IMR-90 (cell line): Measurements from ENCODE around the gene ITIH2. TPM values are rescaled to one million over a fixed set of nuclear protein-coding genes. Genes with fewer than 3 reads are reported as not detected.

ENCODE experiments used
- ATAC-seq: fragments of 200-7000 bp; cut with Tn5 transposase; 2 replicates; pipeline ENCODE4 v1.9.1; 2020; ENCODE audit warnings: low read depth, mild to moderate bottlenecking, moderate library complexity
- BruUV-seq: library from RNA; stranded (reverse); fragments of 400-500 nt; replicated peaks from 2 replicates; lab custom pipeline; 2021; lab: Mats Ljungman, UMichigan
- CTCF ChIA-PET: fragments of 300-600 bp; formaldehyde crosslinking; extraction: SDS; loops from one replicate; lab custom pipeline; 2021; ENCODE audit warnings: antibody characterized with exemption; lab: Yijun Ruan, JAX
- POLR2A ChIA-PET: fragments of 300-600 bp; sonication (Branson Sonifier 250); formaldehyde crosslinking; loops from one replicate; lab custom pipeline; 2022; ENCODE audit warnings: antibody characterized with exemption; ENCODE audit not compliant: unreplicated experiment; lab: Charles Lee
- DNase-seq: peaks from one replicate; pipeline ENCODE4 v3.0.0; 2013
- H2AFZ ChIP-seq: replicated peaks from 2 replicates; pipeline ENCODE3; 2013; ENCODE audit warnings: low read length, mild to moderate bottlenecking; ENCODE audit not compliant: poor library complexity
- H2AK5ac ChIP-seq: 2 replicates; pipeline ENCODE4 v1.6.1; 2013; ENCODE audit warnings: low read depth, low read length, inconsistent platforms
- H2AK9ac ChIP-seq: replicated peaks from 2 replicates; pipeline ENCODE3; 2013; ENCODE audit warnings: mild to moderate bottlenecking, low read depth, low read length, moderate library complexity; ENCODE audit not compliant: poor library complexity
- H2BK120ac ChIP-seq: 2 replicates; pipeline ENCODE4 v1.6.1; 2013; ENCODE audit warnings: low read depth, low read length, inconsistent platforms
- H2BK15ac ChIP-seq: 3 replicates; pipeline ENCODE4 v1.6.1; 2013; ENCODE audit warnings: low read depth, low read length, inconsistent platforms
- H2BK20ac ChIP-seq: 2 replicates; pipeline ENCODE4 v1.6.1; 2013; ENCODE audit warnings: low read depth, mild to moderate bottlenecking, inconsistent platforms, low read length, moderate library complexity
- H2BK5ac ChIP-seq: 2 replicates; pipeline ENCODE4 v1.6.1; 2013; ENCODE audit warnings: mild to moderate bottlenecking, low read depth, low read length, inconsistent platforms; ENCODE audit not compliant: poor library complexity, severe bottlenecking
- H3K14ac ChIP-seq: replicated peaks from 2 replicates; pipeline ENCODE4 v1.6.1; 2013; ENCODE audit warnings: low read depth, low read length, inconsistent platforms
- H3K18ac ChIP-seq: 2 replicates; pipeline ENCODE4 v1.6.1; 2013; ENCODE audit warnings: low read depth, low read length, control low read depth
- H3K23ac ChIP-seq: 2 replicates; pipeline ENCODE4 v1.6.1; 2013; ENCODE audit warnings: low read depth, low read length, inconsistent platforms
- H3K27ac ChIP-seq: 2 replicates; pipeline ENCODE4 v1.5.1; 2013; ENCODE audit warnings: mild to moderate bottlenecking, control low read depth, low read length; ENCODE audit not compliant: insufficient read depth
- H3K27me3 ChIP-seq: 2 replicates; pipeline ENCODE4 v1.6.1; 2013; ENCODE audit warnings: low read length; ENCODE audit not compliant: control insufficient read depth, insufficient read depth
- H3K36me3 ChIP-seq: 2 replicates; pipeline ENCODE4 v1.6.1; 2013; ENCODE audit warnings: low read length, mixed read lengths; ENCODE audit not compliant: control insufficient read depth, insufficient read depth
- H3K4ac ChIP-seq: 2 replicates; pipeline ENCODE4 v1.6.1; 2013; ENCODE audit warnings: low read depth, low read length, inconsistent platforms
- H3K4me1 ChIP-seq: 2 replicates; pipeline ENCODE4 v1.6.1; 2013; ENCODE audit warnings: low read length, mixed read lengths; ENCODE audit not compliant: control insufficient read depth, insufficient read depth
- H3K4me2 ChIP-seq: 2 replicates; pipeline ENCODE4 v1.6.1; 2013; ENCODE audit warnings: low read depth, mild to moderate bottlenecking, control low read depth, low read length, moderate library complexity
- H3K4me3 ChIP-seq: 2 replicates; pipeline ENCODE4 v1.5.1; 2013; ENCODE audit warnings: low read depth, mild to moderate bottlenecking, control low read depth, low read length, moderate library complexity; ENCODE audit not compliant: insufficient read depth
- H3K56ac ChIP-seq: 2 replicates; pipeline ENCODE4 v1.6.1; 2013; ENCODE audit warnings: low read length, inconsistent platforms; ENCODE audit not compliant: insufficient read depth; ENCODE audit errors: extremely low read depth
- H3K79me1 ChIP-seq, 2 experiments: 2 replicates each; pipeline ENCODE4 v1.6.1; 2013; ENCODE audit warnings: low read length in 2 of 2, inconsistent platforms in 1 of 2, low read depth in 1 of 2
- H3K9ac ChIP-seq: 2 replicates; pipeline ENCODE4 v1.6.1; 2013; ENCODE audit warnings: low read depth, low read length, control low read depth
- H3K9me1 ChIP-seq: 2 replicates; pipeline ENCODE4 v1.6.1; 2013; ENCODE audit warnings: low read length, inconsistent platforms; ENCODE audit not compliant: insufficient read depth
- H3K9me3 ChIP-seq: 2 replicates; pipeline ENCODE4 v1.6.1; 2013; ENCODE audit warnings: low read length; ENCODE audit not compliant: control insufficient read depth, insufficient read depth
- H4K20me1 ChIP-seq: 2 replicates; pipeline ENCODE4 v1.6.1; 2013; ENCODE audit warnings: low read length, inconsistent platforms; ENCODE audit not compliant: insufficient read depth
- H4K5ac ChIP-seq: 2 replicates; pipeline ENCODE4 v1.6.1; 2013; ENCODE audit warnings: mild to moderate bottlenecking, low read depth, low read length, control low read depth
- H4K8ac ChIP-seq, 2 experiments: 2 replicates each; pipeline ENCODE4 v1.6.1; 2013; ENCODE audit warnings: low read depth in 2 of 2, low read length in 2 of 2, control low read depth in 1 of 2, inconsistent platforms in 1 of 2
- H4K91ac ChIP-seq: 2 replicates; pipeline ENCODE4 v1.6.1; 2013; ENCODE audit warnings: low read depth, low read length, inconsistent platforms; ENCODE audit not compliant: insufficient read depth
- BHLHE40 ChIP-seq: fragments of 150-350 bp; IDR thresholded peaks from 2 replicates; pipeline ENCODE4 v1.6.1; 2016; ENCODE audit warnings: mild to moderate bottlenecking, low read depth, low read length
- CEBPB ChIP-seq: IDR thresholded peaks from 2 replicates; pipeline ENCODE4 v1.6.1; 2012; ENCODE audit warnings: low read depth, low read length, improper control_type of control experiment
- CHD1 ChIP-seq: IDR thresholded peaks from 2 replicates; pipeline ENCODE4 v1.6.1; 2012; ENCODE audit warnings: low read depth, low read length, improper control_type of control experiment
- MXI1 ChIP-seq: IDR thresholded peaks from 2 replicates; pipeline ENCODE4 v1.6.1; 2012; ENCODE audit warnings: low read depth, mild to moderate bottlenecking, low read length, moderate library complexity, borderline replicate concordance
- RCOR1 ChIP-seq: IDR thresholded peaks from 2 replicates; pipeline ENCODE4 v1.6.1; 2012; ENCODE audit warnings: mild to moderate bottlenecking, low read length, improper control_type of control experiment; ENCODE audit not compliant: insufficient replicate concordance
- RFX5 ChIP-seq: IDR thresholded peaks from 2 replicates; pipeline ENCODE4 v1.8.0; 2012; ENCODE audit warnings: low read depth, mild to moderate bottlenecking, low read length, moderate library complexity
- SMC3 ChIP-seq: fragments of 150-350 bp; IDR thresholded peaks from 2 replicates; pipeline ENCODE4 v1.6.1; 2016; ENCODE audit warnings: low read depth, mild to moderate bottlenecking, antibody characterized with exemption, low read length, moderate library complexity
- WGBS, 2 experiments: methylation state at CpG; one replicate each; pipeline versions ENCODE4 v1.1.5 to v1.1.7; 2013; ENCODE audit warnings: missing lambda C conversion rate in 2 of 2; ENCODE audit not compliant: insufficient read length in 1 of 2; ENCODE audit errors: extremely low coverage in 2 of 2; 5-methylcytosine and 5-hydroxymethylcytosine counted together
- dilution Hi-C: fragments of 300-500 bp; cut with HindIII; formaldehyde crosslinking; loops from one replicate; pipeline ENCODE4 v1.14.3; 2018; ENCODE audit warnings: low sequenced_read_pairs; ENCODE audit not compliant: unreplicated experiment
- in situ Hi-C: fragments of 300-500 bp; cut with MboI; formaldehyde crosslinking; loops from 3 replicates; pipeline ENCODE4 v1.14.3; 2019; ENCODE audit warnings: low sequenced_read_pairs, inconsistent platforms, mixed read lengths
- intact Hi-C: fragments of 100-400 bp; cut with micrococcal nuclease; formaldehyde crosslinking; loops from 2 replicates; pipeline ENCODE4 v1.10.0; 2022
- polyA plus RNA-seq, 3 experiments: library from polyadenylated mRNA; depleted of rRNA; stranded (reverse); fragments of >200 nt; gene quantifications; 2 replicates each; pipeline ENCODE4 v1.2.3, GENCODE V29; 2012; ENCODE audit warnings: low replicate concordance in 1 of 3
- total RNA-seq: library from RNA; depleted of rRNA; stranded (reverse); fragments of >200 nt; gene quantifications from 2 replicates; pipeline ENCODE4 v1.2.3, GENCODE V29; 2012
- TF ChIP-seq, protein P1 (sequence below): conservative IDR thresholded peaks from 2 replicates; pipeline ENCODE4 v1.5.1; 2012; ENCODE audit warnings: mild to moderate bottlenecking, low read depth, low read length, improper control_type of control experiment

ITIH2 gene
- total and polyA plus RNA-seq, 2 of the 4 experiments (the other 2 are of a cell fraction): not detected

GRCh38 chr10:7702288-7702812 is 766 bp upstream of the ITIH2 start:
- no peak overlapping the region for H3K56ac ChIP-seq
- H3K27ac ChIP-seq: no peak overlapping the region
- no peak overlapping the region for H4K8ac ChIP-seq
- no TSS peak for BruUV-seq
- no peak for ATAC-seq
- TF ChIP-seq SMC3 (no peak), CEBPB (no peak), RCOR1 (no peak), BHLHE40 (no peak), MXI1 (no peak), CHD1 (no peak), RFX5 (no peak)
- TF ChIP-seq, protein P1, sequence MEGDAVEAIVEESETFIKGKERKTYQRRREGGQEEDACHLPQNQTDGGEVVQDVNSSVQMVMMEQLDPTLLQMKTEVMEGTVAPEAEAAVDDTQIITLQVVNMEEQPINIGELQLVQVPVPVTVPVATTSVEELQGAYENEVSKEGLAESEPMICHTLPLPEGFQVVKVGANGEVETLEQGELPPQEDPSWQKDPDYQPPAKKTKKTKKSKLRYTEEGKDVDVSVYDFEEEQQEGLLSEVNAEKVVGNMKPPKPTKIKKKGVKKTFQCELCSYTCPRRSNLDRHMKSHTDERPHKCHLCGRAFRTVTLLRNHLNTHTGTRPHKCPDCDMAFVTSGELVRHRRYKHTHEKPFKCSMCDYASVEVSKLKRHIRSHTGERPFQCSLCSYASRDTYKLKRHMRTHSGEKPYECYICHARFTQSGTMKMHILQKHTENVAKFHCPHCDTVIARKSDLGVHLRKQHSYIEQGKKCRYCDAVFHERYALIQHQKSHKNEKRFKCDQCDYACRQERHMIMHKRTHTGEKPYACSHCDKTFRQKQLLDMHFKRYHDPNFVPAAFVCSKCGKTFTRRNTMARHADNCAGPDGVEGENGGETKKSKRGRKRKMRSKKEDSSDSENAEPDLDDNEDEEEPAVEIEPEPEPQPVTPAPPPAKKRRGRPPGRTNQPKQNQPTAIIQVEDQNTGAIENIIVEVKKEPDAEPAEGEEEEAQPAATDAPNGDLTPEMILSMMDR: no peak
- no peak overlapping the region for H4K91ac ChIP-seq
- no peaks in the 10 kb centered on the region for H3K36me3 ChIP-seq
- H4K5ac ChIP-seq: no peak overlapping the region
- H3K23ac ChIP-seq: no peak overlapping the region
- ChIA-PET CTCF (no interaction called here), POLR2A (no interaction called here)
- intact Hi-C loops: no loop called here
- H2AK5ac ChIP-seq: no peak overlapping the region
- H2BK20ac ChIP-seq: no peak overlapping the region
- no CpG with 5 or more reads among the region's 4 CpGs for WGBS, 2 experiments
- dilution Hi-C loops: no loop called here
- in situ Hi-C loops: no loop called here
- DNase-seq: no peak
- no peak overlapping the region for H3K4me2 ChIP-seq
- H2AFZ ChIP-seq: no peak overlapping the region
- no peaks in the 10 kb centered on the region for H3K79me1 ChIP-seq
- no peak overlapping the region for H3K4me3 ChIP-seq
- H3K4ac ChIP-seq: no peak overlapping the region
- no peaks in the 10 kb centered on the region; the same call in 1 of the 2 replicates for H3K27me3 ChIP-seq
- H3K9me1 ChIP-seq: no peaks in the 10 kb centered on the region
- H4K20me1 ChIP-seq: no peaks in the 10 kb centered on the region
- H2BK15ac ChIP-seq: no peak overlapping the region
- no peak overlapping the region for H3K9ac ChIP-seq
- H2BK120ac ChIP-seq: no peak overlapping the region
- H3K18ac ChIP-seq: no peak overlapping the region
- H2BK5ac ChIP-seq: no peak overlapping the region
- H3K4me1 ChIP-seq: no peaks in the 10 kb centered on the region
- H2AK9ac ChIP-seq: no peak overlapping the region
- H3K14ac ChIP-seq: no peak overlapping the region
- H3K9me3 ChIP-seq: no peaks in the 10 kb centered on the region
